Measurements from ENCODE around the gene SLC45A2.
"Not testable (repeated sequence)": the region's sequence is repeated elsewhere in the genome, so short reads cannot be mapped to it uniquely, and the experiment has no call there.

The SLC45A2 gene

DNA sequence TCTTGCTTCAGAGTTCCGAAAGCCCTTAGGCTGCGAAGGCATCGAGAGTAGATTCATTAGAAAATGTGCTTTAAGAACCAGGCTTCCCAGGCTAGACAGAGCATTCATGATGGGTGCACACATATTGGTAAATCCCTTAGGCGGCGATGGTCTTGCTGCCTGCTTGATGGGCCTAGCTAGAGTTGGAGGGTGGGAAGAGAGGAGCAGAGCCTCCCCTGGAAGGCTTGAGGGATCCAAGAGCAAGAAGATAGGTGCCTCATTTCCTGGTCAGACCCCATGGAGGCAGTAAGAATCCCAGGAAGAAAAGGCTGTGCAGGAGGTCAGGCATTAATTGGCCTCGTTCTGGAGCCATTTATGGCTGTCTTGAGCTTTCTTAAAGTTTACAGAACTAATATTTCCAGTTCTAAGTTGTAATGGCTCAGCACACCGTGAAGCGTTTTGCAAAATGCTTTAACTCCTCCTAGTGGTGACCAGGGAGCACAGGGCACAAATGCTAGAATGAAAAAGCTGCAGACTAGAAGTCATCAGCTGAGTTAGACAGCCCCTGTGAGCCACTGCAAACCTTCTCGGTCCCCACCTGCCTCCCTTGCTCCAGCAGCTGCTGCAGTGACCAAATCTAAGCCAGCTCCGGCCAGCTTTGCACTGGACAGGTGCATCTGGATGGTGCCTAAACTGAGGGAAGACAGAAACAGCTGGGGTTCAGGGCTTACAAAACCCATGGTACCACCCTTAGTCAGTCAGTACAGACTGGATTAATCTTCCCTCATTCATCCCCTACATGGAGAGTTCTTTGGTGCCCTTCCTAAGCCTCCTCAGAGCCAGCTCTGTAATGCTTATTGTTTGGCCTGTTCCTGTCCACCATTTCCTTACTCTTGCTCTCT, 14.7 kb downstream of the SLC45A2 start:
- DNase-seq (ENCODE audit: low read depth in 2 of 2): no peak

DNA sequence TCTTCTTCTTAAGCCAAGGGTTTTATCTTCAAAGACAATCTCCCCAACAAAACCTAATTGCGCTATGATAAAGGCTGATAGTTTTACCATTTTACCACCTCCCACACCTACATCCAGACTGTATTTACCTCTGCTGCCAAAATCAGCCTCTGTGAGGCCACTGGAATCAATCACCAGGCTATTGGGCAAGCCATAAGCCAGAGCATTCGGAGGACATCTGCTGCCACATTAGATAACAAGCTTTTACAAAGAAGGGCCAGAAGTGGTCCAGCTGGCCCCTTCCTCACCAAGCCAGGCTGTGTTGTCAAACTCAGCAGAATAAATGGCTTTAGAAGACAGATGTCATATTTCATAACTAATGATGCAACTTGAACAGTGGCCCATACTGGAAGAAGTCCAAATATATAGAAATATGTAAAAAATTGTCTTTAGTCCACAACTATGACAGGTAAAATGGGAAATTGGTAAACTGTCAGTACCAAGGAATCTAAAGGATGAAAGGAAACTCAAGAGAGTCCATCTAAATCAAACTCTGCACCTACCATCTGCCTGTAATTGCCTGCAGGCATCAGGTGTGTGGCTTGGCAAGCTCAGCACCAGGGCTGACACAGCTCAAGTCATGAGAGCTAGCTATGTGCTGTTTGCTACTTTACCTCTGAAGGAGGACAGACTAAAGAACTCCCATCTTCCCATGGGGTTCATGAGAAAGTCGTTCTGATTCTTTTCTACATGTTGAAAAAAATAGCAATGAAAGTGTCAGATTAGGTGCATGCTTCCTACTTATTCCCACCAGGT, 16.1 kb downstream of the SLC45A2 start:
- no peak for DNase-seq (ENCODE audit: low read depth in 2 of 2)

DNA sequence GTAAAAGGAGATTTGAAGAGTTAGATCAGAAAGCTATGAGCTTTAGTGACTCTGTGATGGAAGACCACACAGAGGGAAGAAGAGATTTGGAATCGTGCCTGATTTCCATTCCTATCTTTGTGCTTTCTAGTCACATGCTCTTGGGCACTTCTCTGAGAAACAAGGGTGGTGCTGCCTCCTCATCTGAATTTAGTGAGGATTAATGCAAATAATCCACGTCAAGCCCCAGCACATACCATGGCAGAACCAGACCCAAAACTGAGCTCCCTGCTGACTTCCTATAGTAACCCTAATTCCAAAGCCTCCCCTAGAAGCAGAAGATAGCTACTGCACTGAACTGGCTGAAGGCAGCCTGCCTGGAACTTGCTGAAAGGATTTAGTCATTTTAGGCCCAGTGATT, 17.7 kb downstream of the SLC45A2 start:
- DNase-seq (ENCODE audit: low read depth in 2 of 2): no peak

DNA sequence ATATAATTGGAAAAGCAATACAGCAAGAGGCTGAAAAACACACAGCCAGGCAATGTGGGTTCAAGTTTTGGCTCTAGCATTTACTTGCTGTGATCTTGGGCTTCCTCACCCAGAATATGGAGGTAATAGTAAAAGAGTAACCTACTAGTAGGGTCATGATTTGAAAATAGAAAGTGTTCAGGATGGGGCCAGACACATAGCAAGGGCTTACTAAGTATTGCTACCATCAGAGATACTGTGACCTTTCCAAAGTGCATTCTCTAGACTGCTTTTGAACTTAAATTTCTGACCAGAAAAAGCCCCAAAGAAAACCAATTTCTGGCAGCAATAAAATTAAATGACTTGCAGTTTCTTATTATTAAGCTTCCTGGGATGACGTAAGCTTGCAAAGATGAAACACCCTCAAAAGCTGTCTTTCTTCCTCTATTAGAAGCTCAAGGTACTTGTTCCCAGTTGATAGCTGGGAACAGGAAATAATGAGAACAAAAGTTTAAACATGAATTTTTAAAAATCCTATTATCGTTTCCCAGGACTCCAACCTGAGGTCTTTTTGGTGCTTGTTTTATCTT, 20.3 kb downstream of the SLC45A2 start:
- DNase-seq (ENCODE audit: low read depth in 2 of 2): no peak

DNA sequence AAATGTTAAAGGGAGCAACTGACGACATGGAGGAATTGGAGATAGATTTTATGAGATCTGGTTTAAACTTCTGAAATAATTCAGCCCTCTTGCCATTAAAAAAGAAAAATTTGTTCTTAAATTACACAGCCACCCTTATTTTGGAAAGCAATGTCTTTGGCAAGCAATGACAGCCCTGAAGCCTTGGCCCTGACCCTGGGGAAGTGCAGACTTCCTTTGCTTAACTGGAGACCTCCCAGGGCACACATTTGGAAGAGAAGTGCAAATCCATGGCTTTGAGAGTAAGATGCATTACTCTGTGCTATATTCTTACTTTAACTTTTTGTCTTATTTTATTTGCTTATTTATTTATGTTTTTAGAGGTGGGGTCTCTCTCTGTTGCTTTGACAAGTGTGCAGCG, 26.3 kb downstream of the SLC45A2 start:
- DNase-seq (ENCODE audit: low read depth in 2 of 2): no peak

DNA sequence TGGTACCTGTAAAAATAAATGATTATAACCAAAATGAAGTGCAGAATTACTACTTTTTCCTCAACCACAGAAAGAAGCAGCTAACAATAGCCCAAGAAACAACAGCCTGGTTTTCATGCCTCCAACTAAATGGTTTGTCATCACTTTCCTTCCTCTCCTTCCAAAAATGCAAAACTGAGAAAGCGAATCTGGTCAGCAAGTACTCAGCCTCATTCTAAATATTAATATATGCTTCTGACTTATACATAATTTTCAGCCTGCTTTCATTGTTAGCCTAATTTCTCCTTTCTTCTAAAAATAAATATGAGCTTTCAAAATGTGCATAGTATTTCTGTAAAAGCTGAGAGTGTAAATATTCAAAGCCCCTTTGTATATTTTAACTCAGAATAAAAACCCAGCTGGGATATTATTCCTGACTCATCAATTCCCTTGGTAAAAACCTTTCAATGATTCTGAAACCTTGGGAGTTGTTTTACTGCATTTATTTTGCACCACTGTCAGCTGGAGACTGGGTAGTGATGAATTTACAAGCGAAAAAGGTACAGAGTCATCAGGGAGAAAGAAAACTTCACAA, 26.8 kb downstream of the SLC45A2 start:
- no peak for DNase-seq (ENCODE audit: low read depth in 2 of 2)

DNA sequence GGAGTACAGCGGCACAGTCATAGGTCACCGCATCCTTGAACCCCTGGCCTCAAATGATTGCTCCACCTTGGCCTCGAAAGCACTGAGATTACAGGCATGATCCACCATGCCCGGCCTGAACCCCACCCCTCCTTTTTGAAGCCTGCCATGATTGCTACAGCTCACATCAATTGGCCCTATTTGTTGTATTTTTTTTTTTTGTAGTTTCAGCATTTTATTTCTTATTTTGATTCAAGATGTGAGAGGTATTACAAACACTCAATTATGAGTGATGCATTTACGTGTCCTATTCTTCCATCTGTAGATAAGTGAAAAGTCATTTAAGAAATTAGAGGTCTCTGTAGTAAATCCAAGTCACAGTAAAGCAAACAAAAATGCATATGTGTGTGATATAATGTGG, 32.3 kb downstream of the SLC45A2 start:
- not testable (repeated sequence) for DNase-seq (ENCODE audit: low read depth in 2 of 2)

DNA sequence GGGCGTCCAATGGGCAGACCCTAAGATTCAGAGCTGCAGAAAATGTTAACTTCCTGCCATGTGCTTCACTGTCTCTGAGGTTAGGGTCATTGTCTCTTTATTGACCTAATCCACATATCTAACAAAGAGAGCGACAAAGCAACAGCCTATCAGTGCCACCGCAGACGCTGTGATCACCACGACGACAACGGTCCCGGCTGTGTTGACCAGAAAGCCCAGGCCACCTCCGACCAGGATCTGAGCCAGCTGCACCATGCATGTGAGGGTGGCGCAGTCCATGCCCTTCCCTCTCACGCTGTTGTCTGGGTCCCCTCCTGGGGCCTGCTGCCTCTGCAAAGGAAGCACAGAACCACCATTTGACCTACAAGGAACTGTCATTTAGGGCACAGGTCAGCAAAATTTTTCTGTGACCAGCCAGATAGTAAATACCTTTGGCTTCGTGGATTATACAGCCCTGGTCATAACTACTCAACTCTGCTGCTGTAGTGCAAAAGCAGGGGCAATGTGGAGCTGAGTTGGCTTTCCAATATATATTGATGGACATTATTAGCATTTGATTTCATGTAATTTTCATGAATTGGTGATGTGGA, 39.9 kb downstream of the SLC45A2 start:
- DNase-seq (ENCODE audit: low read depth in 2 of 2): no peak

DNA sequence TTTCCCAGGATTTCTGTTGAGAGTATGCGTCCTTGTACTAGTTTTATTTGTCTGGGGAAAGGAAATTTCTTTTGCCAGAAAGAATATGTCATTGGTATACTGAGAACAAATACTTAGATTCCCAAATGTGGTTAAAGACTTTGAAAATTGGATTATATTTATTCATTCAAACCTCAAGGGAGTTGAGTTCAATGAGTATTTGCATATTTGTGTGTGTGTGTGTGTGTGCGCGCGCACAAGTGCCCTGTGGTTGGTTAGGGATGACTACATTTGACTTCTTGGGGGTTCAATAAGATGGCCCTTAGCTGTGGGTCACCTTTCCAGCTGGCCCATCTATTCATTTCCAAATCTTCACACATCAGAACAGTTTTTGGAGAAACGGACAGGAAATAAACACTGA, 43.4 kb downstream of the SLC45A2 start:
- DNase-seq (ENCODE audit: low read depth in 2 of 2): no peak

DNA sequence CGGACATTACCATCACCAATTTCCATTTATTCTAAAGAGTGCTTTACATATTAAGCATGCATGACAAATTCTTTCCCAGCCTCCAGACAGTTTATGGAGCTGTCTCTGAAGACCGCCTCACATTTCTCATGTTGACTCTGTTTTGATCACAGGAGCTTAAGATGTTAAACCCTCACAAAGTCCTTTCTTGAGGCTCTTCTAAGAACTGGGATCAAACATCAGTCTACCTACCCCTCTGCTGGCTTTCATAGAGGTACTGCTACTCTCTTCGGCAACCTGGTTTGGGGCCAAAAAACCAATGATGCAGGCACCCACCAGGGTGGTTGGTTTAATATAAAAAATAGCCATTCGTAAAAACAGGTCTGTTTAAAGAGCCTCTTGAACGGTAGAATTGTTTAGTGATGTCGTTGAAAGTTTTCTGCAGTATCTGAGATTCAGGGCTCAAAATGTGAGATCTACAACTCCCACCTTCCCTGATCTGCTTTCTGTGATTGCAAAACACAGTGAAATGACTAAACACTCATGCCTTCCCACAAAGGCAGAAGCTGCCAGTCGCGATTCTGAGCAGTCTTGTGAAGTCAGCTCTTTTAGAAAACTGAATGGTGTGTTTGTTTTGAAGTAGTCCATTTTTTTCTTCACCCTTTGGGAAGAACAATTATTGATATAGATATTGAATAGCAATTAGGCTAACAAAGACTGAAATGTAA, 44.8 kb downstream of the SLC45A2 start:
- no peak for DNase-seq (ENCODE audit: low read depth in 2 of 2)

DNA sequence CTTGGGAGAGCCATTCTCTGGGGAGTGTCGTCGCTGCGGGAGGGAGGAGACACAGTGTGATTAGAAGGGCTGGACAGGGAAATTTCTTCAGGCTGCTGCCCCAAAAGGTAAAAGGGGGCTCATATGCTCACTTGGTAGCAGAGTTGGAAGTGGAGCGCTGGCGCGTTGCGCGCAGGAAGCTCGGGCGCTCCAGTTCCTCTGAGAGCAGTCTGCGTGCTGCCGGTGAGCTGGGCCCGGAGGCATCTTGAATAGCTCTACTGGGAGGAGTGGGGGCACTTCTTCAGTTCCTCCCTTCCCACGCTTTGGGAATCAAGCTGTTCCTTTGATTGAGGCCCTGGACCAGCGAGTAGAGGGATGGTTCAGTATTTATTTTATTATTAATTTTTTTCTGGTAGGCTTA, 45.6 kb downstream of the SLC45A2 start:
- no peak for DNase-seq (ENCODE audit: low read depth in 2 of 2)

DNA sequence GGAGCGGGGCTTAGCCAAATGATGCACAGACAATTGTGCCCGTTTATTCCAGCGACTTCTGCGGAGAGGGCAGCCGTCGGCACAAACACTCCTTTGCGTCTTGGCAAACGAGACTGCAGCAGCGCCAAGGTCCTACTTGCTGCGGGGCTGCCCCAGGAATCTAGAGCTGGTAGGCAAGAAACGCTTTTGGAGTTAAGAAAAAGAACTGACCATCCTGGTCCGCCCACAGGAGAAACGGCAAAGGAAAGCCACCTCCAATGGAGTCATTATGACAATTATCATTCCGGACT, 46.0 kb downstream of the SLC45A2 start:
- DNase-seq (ENCODE audit: low read depth in 2 of 2): no peak

DNA sequence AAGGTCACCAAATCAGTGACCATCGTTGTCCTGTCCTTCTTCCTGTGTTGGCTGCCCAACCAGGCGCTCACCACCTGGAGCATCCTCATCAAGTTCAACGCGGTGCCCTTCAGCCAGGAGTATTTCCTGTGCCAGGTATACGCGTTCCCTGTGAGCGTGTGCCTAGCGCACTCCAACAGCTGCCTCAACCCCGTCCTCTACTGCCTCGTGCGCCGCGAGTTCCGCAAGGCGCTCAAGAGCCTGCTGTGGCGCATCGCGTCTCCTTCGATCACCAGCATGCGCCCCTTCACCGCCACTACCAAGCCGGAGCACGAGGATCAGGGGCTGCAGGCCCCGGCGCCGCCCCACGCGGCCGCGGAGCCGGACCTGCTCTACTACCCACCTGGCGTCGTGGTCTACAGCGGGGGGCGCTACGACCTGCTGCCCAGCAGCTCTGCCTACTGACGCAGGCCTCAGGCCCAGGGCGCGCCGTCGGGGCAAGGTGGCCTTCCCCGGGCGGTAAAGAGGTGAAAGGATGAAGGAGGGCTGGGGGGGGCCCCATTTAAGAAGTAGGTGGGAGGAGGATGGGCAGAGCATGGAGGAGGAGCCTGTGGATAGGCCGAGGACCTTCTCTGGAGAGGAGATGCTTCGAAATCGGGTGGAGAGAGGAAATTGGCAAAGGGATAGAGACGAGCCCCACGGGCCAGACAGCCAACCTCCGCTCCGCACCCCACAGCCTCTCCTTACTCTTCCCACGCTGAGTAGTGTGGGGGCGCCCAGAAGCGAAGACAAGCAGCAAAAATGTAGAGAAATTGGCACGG, 46.6 kb downstream of the SLC45A2 start:
- no peak for DNase-seq (ENCODE audit: low read depth in 2 of 2)

DNA sequence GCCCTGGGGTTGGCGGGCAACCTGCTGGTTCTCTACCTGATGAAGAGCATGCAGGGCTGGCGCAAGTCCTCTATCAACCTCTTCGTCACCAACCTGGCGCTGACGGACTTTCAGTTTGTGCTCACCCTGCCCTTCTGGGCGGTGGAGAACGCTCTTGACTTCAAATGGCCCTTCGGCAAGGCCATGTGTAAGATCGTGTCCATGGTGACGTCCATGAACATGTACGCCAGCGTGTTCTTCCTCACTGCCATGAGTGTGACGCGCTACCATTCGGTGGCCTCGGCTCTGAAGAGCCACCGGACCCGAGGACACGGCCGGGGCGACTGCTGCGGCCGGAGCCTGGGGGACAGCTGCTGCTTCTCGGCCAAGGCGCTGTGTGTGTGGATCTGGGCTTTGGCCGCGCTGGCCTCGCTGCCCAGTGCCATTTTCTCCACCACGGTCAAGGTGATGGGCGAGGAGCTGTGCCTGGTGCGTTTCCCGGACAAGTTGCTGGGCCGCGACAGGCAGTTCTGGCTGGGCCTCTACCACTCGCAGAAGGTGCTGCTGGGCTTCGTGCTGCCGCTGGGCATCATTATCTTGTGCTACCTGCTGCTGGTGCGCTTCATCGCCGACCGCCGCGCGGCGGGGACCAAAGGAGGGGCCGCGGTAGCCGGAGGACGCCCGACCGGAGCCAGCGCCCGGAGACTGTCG, 47.3 kb downstream of the SLC45A2 start:
- no peak for DNase-seq (ENCODE audit: low read depth in 2 of 2)

DNA sequence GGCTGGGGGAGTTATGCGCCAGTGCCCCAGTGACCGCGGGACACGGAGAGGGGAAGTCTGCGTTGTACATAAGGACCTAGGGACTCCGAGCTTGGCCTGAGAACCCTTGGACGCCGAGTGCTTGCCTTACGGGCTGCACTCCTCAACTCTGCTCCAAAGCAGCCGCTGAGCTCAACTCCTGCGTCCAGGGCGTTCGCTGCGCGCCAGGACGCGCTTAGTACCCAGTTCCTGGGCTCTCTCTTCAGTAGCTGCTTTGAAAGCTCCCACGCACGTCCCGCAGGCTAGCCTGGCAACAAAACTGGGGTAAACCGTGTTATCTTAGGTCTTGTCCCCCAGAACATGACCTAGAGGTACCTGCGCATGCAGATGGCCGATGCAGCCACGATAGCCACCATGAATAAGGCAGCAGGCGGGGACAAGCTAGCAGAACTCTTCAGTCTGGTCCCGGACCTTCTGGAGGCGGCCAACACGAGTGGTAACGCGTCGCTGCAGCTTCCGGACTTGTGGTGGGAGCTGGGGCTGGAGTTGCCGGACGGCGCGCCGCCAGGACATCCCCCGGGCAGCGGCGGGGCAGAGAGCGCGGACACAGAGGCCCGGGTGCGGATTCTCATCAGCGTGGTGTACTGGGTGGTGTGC, 48.0 kb downstream of the SLC45A2 start, which contains the start of gene RXFP3:
RXFP3 (plus strand) TSS at position 6 of the 636 bp plus-strand sequence; CDS start at position 361, 355 bp downstream.
- no peak for DNase-seq (ENCODE audit: low read depth in 2 of 2)

DNA sequence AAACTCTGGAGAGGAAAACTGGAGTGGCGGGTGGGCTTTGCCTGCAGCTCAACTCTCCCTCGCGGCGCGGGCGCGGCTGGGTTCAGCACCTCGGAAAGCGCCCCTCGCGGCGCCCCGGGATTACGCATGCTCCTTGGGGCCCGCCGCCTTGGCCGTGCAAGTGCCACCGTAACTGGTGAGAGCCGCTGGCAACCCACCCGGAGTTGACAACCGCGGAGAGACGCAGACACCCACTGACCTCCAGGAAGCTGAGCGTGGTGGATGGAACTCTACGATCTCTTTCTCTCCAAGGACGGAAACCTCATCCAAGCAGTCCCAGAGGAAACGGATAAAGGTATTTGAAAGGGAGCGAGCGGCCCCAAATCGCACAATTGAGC, 48.5 kb downstream of the SLC45A2 start:
- DNase-seq (ENCODE audit: low read depth in 2 of 2): peak; percentile 33 to 42

DNA sequence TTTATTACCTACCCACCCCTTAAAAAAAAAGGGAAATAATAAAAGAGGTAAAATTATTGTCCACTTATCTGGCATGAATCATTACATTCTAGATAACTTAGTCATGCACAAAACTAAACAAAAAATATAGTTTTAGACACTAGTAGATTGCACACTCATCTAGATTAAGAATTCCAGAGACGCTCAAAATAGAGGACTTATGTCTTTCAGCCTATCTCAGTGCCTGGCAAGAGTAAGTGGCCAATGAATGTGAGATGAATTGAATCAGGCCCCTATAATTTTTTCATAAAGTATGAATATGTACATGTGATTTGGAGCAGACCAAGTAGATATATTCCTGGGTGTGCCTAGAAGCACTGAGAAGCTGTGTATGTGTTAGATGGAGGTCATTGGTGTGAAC, 50.3 kb downstream of the SLC45A2 start:
- no peak for DNase-seq (ENCODE audit: low read depth in 2 of 2)

DNA sequence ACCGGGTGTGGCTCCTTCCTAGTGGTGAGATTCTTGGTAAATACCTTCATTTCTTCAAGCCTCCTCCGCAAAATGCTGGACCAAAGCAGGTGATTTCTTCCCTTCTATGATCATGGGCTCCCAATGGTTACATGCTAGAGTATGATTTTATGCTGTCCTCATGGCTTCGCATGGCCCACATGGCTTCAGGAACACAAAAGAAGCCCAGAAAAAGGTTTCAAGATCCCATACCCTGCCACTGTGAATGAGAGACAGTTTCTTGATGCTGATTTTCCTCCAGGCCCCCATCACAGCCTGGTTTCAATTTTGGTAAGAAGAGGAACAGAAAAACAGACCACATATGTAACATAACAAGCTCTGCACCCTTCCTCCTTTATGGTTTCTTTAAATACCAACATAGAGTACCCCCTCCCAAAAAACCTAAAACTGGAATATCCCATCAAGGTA, 50.7 kb downstream of the SLC45A2 start:
- DNase-seq (ENCODE audit: low read depth in 2 of 2): no peak

DNA sequence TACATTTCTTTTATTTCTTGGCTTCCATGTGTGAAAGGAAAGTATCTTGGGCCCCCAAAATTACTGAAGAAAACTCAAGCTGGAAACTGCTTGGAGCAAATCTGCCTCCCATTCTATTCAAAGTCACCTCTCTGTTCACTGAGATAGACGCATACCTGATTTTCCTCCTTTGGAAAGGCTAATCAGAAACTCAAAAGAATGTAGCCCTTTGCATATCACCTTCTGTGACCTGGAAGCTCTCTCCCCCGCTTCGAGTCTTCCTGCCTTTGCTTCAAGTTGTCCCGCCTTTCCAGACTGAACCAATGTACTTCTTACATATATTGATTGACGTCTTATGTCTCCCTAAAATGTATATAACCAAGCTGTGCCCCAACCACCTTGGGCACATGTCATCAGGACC, 53.4 kb downstream of the SLC45A2 start:
- no peak for DNase-seq (ENCODE audit: low read depth in 2 of 2)
